HG02943 (cell line): ENCODE measurements around the gene CKM.
"Not testable (repeated sequence)": the region's sequence is repeated elsewhere in the genome, so short reads cannot be mapped to it uniquely, and the experiment has no call there.

Experiments used
- ATAC-seq: cut with Tn5 transposase; IDR thresholded peaks from one replicate; pipeline ENCODE4 v1.9.1; 2021; ENCODE audit warnings: mild to moderate bottlenecking, low read depth, moderate library complexity; ENCODE audit not compliant: unreplicated experiment

The CKM gene

GRCh38 chr19:45349430-45349941, 26.8 kb upstream of the CKM start:
- ATAC-seq, result no peak

- ATAC-seq, result no peak
These were observed 26.4 kb upstream of the CKM start for GRCh38 chr19:45349126-45349415.

GRCh38 chr19:45348367-45349125, 25.9 kb upstream of the CKM start:
- ATAC-seq, result no peak

GRCh38 chr19:45347570-45348366, 25.1 kb upstream of the CKM start:
- ATAC-seq, result no peak

- no peak for ATAC-seq
These were observed 23.8 kb upstream of the CKM start for GRCh38 chr19:45346449-45346848.

- ATAC-seq, result no peak
These were observed 22.8 kb upstream of the CKM start for GRCh38 chr19:45345506-45345860.

GRCh38 chr19:45344621-45345505, 22.2 kb upstream of the CKM start:
- ATAC-seq, result no peak

GRCh38 chr19:45342911-45343310, 20.2 kb upstream of the CKM start:
- no peak for ATAC-seq

GRCh38 chr19:45340899-45341453, 18.3 kb upstream of the CKM start:
- no peak for ATAC-seq

- no peak for ATAC-seq
These were observed 17.7 kb upstream of the CKM start, which contains the start of gene KLC3 for GRCh38 chr19:45340232-45340898. KLC3 (plus strand) TSS chr19:45340750; CDS start chr19:45345542, 4,792 bp downstream.

GRCh38 chr19:45339629-45340028, 17.0 kb upstream of the CKM start:
- no peak for ATAC-seq

GRCh38 chr19:45336696-45337251, 14.1 kb upstream of the CKM start:
- ATAC-seq, result no peak

- not testable (repeated sequence) for ATAC-seq
These were observed 12.2 kb upstream of the CKM start for GRCh38 chr19:45334881-45335280.

- ATAC-seq, result no peak
These were observed 11.1 kb upstream of the CKM start for GRCh38 chr19:45333609-45334303.

- ATAC-seq, result no peak
These were observed 8.7 kb upstream of the CKM start for GRCh38 chr19:45331411-45331810.

GRCh38 chr19:45327404-45328143, 4.9 kb upstream of the CKM start:
- ATAC-seq, result no peak

- ATAC-seq, result no peak
These were observed 1.8 kb upstream of the CKM start for GRCh38 chr19:45324349-45324907.

GRCh38 chr19:45323671-45324081, 1.0 kb upstream of the CKM start:
- no peak for ATAC-seq
